ENCODE results near the gene SCG5.
A peak's percentile ranks its signal among the peaks of the same experiment; 100 is the strongest.

SCG5 gene

GRCh38 chr15:32722136-32722535 is 80.6 kb downstream of the SCG5 start:
- no peak overlapping the region for H3K4me3 Mint-ChIP-seq
- peaks cover 50% of the 10 kb centered on the region for H3K27me3 Mint-ChIP-seq
- H3K36me3 Mint-ChIP-seq, result no peaks in the 10 kb centered on the region
- H3K4me1 Mint-ChIP-seq, result peaks cover 8% of the 10 kb centered on the region
- peaks cover 8% of the 10 kb centered on the region for H3K9me3 Mint-ChIP-seq
- no peak overlapping the region for H3K27ac Mint-ChIP-seq

GRCh38 chr15:32723171-32723948 is 81.8 kb downstream of the SCG5 start:
- H3K27ac Mint-ChIP-seq, result no peak overlapping the region
- H3K36me3 Mint-ChIP-seq, result no peaks in the 10 kb centered on the region
- H3K4me3 Mint-ChIP-seq, result no peak overlapping the region
- H3K27me3 Mint-ChIP-seq, result peaks cover 51% of the 10 kb centered on the region
- peaks cover 8% of the 10 kb centered on the region for H3K9me3 Mint-ChIP-seq
- peaks cover 8% of the 10 kb centered on the region for H3K4me1 Mint-ChIP-seq

DNA sequence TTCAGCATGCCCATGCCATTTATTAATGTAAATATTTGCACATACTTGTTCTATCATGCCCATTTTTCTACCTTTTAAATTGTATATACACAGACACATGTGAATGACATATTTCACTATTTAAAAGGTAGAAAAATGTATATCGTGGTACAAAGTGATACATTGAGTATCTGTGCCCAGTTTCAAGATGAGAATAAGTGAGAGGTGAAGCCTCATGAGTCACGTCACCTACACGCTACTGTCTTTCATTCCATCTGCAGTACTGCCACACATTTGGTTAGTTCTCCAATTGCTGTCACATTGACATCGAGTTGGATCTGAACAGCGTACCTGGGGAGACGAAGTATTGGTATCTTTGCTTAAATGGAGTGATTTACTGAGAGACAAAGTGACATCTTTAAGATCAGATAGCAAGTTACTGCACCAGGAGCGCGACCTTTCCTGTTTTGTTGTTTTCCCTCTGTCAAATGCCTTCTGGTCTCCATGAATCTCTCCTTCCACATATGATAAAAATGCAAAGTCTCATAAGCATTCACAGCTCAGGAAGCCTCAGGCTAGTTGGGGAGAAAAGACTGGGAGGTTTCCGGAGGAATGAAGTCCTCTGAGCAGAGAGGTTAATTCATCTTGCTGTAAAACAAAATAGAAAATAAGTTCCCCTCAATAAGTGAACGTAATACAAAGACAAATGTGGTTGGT is 88.3 kb downstream of the SCG5 start:
- Mint-ChIP-seq H3K4me3 (no peak overlapping the region), H3K27me3 (peaks cover 49% of the 10 kb centered on the region), H3K4me1 (no peaks in the 10 kb centered on the region), H3K9me3 (peaks cover 8% of the 10 kb centered on the region), H3K27ac (peak overlapping the region; percentile 13), H3K36me3 (no peaks in the 10 kb centered on the region)

DNA sequence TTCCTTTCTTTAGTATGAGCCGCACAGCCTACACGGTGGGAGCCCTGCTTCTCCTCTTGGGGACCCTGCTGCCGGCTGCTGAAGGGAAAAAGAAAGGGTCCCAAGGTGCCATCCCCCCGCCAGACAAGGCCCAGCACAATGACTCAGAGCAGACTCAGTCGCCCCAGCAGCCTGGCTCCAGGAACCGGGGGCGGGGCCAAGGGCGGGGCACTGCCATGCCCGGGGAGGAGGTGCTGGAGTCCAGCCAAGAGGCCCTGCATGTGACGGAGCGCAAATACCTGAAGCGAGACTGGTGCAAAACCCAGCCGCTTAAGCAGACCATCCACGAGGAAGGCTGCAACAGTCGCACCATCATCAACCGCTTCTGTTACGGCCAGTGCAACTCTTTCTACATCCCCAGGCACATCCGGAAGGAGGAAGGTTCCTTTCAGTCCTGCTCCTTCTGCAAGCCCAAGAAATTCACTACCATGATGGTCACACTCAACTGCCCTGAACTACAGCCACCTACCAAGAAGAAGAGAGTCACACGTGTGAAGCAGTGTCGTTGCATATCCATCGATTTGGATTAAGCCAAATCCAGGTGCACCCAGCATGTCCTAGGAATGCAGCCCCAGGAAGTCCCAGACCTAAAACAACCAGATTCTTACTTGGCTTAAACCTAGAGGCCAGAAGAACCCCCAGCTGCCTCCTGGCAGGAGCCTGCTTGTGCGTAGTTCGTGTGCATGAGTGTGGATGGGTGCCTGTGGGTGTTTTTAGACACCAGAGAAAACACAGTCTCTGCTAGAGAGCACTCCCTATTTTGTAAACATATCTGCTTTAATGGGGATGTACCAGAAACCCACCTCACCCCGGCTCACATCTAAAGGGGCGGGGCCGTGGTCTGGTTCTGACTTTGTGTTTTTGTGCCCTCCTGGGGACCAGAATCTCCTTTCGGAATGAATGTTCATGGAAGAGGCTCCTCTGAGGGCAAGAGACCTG is 89.5 kb downstream of the SCG5 start:
- Mint-ChIP-seq H3K36me3 (no peaks in the 10 kb centered on the region), H3K27ac (no peak overlapping the region), H3K4me3 (no peak overlapping the region), H3K27me3 (peaks cover 46% of the 10 kb centered on the region), H3K9me3 (peaks cover 8% of the 10 kb centered on the region), H3K4me1 (no peaks in the 10 kb centered on the region)

GRCh38 chr15:32732574-32733157 is 91.2 kb downstream of the SCG5 start:
- H3K27ac Mint-ChIP-seq, result no peak overlapping the region
- no peaks in the 10 kb centered on the region for H3K36me3 Mint-ChIP-seq
- H3K4me3 Mint-ChIP-seq, result no peak overlapping the region
- H3K4me1 Mint-ChIP-seq, result no peaks in the 10 kb centered on the region
- peaks cover 35% of the 10 kb centered on the region for H3K27me3 Mint-ChIP-seq
- peaks cover 7% of the 10 kb centered on the region for H3K9me3 Mint-ChIP-seq

- no peaks in the 10 kb centered on the region for H3K4me1 Mint-ChIP-seq
- H3K27me3 Mint-ChIP-seq, result peaks cover 35% of the 10 kb centered on the region
These were observed 91.8 kb downstream of the SCG5 start for GRCh38 chr15:32733281-32733680.

DNA sequence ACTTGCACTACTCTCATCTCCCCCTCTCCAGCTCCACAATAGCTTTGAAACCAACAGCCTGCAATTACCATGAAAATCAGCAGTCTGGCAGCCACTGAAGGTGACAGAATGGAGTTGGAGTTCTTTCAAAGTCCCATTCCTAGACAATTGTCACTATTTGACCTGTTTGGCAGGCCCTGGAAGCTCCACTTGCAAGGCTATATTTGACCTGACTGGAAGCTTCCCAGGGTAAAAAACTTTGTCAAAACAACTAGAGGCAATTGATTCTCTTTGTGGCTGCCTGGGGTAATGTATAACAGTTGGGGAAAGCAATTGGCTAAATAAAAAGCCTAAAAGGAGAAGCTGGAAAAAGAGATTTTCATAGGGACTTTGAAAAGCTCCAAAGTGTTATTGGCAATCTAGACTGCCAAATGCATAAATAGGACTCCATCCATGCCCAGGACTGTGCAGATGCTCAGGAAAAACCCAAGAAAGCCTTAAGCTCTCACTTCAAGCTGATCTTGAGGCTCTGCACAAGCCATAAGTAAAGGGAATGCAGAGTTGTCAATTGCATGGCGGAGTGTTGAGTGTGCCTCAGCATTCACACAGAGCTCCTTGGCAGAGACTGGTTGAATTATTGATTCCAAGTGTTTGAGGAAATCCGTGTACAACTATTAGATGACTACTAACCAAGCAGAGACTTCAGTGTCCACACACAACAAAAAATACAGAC is 94.6 kb downstream of the SCG5 start:
- Mint-ChIP-seq H3K4me1 (no peaks in the 10 kb centered on the region), H3K4me3 (no peak overlapping the region), H3K27ac (no peak overlapping the region), H3K36me3 (no peaks in the 10 kb centered on the region), H3K9me3 (peaks cover 22% of the 10 kb centered on the region), H3K27me3 (peaks cover 24% of the 10 kb centered on the region)

More at GRCh38 chr15:32733281-32733680, 91.8 kb downstream of the SCG5 start:
- no peak overlapping the region for H3K4me3 Mint-ChIP-seq
- no peak overlapping the region for H3K27ac Mint-ChIP-seq
- H3K9me3 Mint-ChIP-seq, result peaks cover 7% of the 10 kb centered on the region
- no peaks in the 10 kb centered on the region for H3K36me3 Mint-ChIP-seq

- Mint-ChIP-seq H3K27ac (no peak overlapping the region), H3K36me3 (no peaks in the 10 kb centered on the region), H3K27me3 (peaks cover 24% of the 10 kb centered on the region), H3K4me3 (no peak overlapping the region), H3K4me1 (no peaks in the 10 kb centered on the region), H3K9me3 (peaks cover 22% of the 10 kb centered on the region)
These were observed 95.2 kb downstream of the SCG5 start for GRCh38 chr15:32736701-32737061.

DNA sequence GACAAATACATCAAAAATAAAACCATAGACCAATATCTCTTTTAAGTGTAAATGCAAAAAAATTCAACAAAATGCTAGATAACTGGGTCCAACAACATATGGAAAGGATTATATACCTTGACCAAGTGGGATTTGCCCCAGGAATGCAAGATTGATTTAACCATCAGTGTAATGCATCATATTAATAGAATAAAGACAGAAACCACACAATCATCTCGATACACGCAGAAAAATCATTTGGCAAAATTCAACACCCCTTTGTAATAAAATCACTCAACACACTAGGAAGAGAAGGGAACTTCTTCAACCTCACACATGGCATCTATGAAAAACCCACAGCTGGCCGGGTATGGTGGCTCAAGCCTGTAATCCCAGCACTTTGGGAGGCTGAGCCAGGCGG is 95.8 kb downstream of the SCG5 start:
- Mint-ChIP-seq H3K36me3 (no peaks in the 10 kb centered on the region), H3K27me3 (peaks cover 22% of the 10 kb centered on the region), H3K27ac (no peak overlapping the region), H3K4me3 (no peak overlapping the region), H3K4me1 (no peaks in the 10 kb centered on the region), H3K9me3 (peaks cover 22% of the 10 kb centered on the region)

GRCh38 chr15:32738666-32739065 is 97.2 kb downstream of the SCG5 start:
- Mint-ChIP-seq H3K4me1 (no peaks in the 10 kb centered on the region), H3K36me3 (no peaks in the 10 kb centered on the region), H3K4me3 (no peak overlapping the region), H3K9me3 (peaks cover 22% of the 10 kb centered on the region), H3K27ac (no peak overlapping the region), H3K27me3 (peaks cover 19% of the 10 kb centered on the region)

GRCh38 chr15:32739522-32740063 is 98.1 kb downstream of the SCG5 start:
- Mint-ChIP-seq H3K9me3 (peaks cover 22% of the 10 kb centered on the region), H3K4me3 (no peak overlapping the region), H3K36me3 (no peaks in the 10 kb centered on the region), H3K27me3 (peaks cover 11% of the 10 kb centered on the region), H3K27ac (no peak overlapping the region), H3K4me1 (no peaks in the 10 kb centered on the region)

DNA sequence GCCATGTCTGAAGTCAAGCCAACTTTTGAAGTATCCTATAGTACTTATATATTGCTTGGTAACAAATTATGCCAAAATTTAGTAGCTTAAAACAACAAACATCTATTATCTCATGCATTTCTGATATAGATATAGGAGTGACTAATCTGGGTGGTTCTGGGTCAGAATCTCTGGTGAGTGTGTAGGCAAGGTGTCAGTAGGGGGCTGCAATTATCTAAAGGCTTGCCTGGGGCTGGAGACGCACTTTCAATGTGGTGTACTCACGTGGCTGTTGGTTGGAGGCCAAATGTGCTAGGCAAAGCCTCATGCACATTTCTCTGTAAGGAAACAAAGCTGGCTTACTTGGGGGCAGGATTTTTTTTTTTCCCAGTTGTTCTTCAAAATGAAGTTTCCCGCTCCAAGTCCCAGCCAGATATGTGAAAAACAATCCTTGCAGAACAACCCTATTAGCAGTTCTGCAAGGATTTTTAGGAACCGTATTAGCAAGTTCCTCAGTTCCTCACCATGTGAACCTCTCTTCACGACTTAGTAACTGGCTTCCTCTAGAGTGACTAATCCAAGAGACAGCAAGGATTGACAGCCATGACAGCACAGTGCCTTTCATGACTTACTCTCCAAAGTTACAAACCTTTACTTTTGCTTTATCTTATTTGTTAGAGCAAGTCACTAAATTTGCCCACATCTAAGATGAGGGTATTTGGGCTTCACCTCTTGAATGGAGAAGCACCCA is 102.1 kb downstream of the SCG5 start:
- Mint-ChIP-seq H3K4me1 (no peaks in the 10 kb centered on the region), H3K4me3 (no peak overlapping the region), H3K27me3 (peaks cover 4% of the 10 kb centered on the region), H3K36me3 (no peaks in the 10 kb centered on the region), H3K9me3 (peaks cover 15% of the 10 kb centered on the region), H3K27ac (no peak overlapping the region)

DNA sequence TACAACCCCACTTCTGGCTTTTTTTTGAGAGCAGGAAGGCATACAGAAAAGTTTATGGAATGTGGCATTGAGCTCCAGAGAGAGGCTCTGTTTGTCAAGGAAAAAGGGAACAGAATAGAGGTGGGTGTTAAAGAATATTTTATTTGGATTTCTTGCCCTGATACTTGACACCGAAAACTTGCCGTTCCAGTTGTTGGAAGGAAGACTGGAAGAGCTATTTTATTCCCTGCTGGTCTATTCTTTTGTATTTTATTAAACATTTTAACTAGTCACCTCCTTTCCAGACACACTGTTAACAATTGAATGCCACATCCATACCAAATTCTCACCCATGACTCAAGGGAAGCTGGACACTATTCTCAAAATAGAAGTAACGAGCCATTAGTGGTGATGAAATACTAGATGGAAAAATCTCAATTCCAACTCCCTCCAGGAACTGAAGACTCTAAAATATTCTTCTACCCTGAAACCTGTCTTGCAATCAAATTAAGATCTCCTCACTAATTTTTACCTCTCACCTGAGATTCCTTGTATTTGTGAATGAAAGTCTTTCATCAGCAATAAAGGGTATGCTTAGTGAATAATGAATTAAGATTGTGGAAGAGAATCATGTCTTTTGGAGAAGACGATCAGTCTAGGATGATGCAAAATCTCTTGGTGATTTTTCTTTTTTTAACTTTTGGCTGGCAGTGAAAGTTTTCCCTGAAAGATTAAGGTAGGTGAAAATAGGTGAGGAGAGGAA is 104.8 kb downstream of the SCG5 start:
- Mint-ChIP-seq H3K27ac (no peak overlapping the region), H3K9me3 (no peaks in the 10 kb centered on the region), H3K4me1 (no peaks in the 10 kb centered on the region), H3K36me3 (no peaks in the 10 kb centered on the region), H3K27me3 (peaks cover 11% of the 10 kb centered on the region), H3K4me3 (no peak overlapping the region)
